ENCODE data around the gene TMEM132E. TPM values are rescaled to one million over a fixed set of nuclear protein-coding genes. Genes with fewer than 3 reads are reported as not detected.

Gene TMEM132E
- total and polyA plus RNA-seq, 2 of the 8 experiments (the other 6 are each of a cell fraction or from before 2014, with no cell fraction given) = 0.45 to 0.60 TPM

GRCh38 chr17:34598161-34598776, 18.9 kb downstream of the TMEM132E start (continued):
- TF ChIP-seq SAP30 (IDR thresholded peaks at IDR 0.05; ENCODE audit: insufficient read depth, insufficient replicate concordance, low read length) (no peak), POLR2AphosphoS5 (IDR thresholded peaks at IDR 0.05; ENCODE audit: low read depth, low read length) (no peak), SIX5 (IDR thresholded peaks at IDR 0.05; ENCODE audit: low read depth, low read length) (no peak), SP1 (IDR thresholded peaks at IDR 0.05; ENCODE audit: low read depth, low read length) (no peak), NANOG (IDR thresholded peaks at IDR 0.05; ENCODE audit: insufficient read depth, low read depth, low read length, poor library complexity, severe bottlenecking) (no peak), RFX5 (IDR thresholded peaks at IDR 0.05; ENCODE audit: borderline replicate concordance, low read depth, low read length) (no peak)

Measured in H1 (cell line).